Stimulated activated CD4-positive, alpha-beta T cell treated with anti-CD3 and anti-CD28 coated beads, Interleukin-4, amount 100 ng/mL, for 24 hours (primary cell): Measurements from ENCODE around the gene CCDC73.
"Not testable (repeated sequence)": the region's sequence is repeated elsewhere in the genome, so short reads cannot be mapped to it uniquely, and the experiment has no call there.

Experiments used
- DNase-seq: peaks from one replicate; pipeline ENCODE4 v3.0.0-alpha.2; 2020

The CCDC73 gene

DNA sequence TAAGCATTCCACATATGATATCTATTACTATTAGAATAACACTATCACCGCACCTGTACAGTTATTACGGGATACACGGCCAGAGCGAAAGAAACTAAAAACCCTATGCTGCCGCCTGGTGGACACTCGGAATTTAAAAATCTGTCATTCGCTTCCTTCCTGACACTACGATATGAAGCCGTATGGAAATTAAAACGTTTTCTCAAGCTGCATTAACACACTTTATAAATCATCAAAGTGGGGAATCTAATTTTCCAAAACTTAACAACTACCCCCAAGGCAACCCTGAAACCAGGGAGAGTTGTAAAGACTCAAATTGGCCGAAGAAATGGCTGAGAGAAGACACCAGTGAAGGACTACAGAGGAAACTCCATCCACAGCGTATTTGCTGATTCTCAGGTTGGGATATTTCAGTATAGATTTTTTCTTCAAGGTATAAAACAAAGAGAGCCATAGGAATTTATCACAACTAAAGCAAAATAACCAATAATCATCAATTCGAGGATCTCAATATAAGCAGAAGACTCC lies 1.4 kb downstream of the CCDC73 start:
- peak; percentile 68 for DNase-seq

DNA sequence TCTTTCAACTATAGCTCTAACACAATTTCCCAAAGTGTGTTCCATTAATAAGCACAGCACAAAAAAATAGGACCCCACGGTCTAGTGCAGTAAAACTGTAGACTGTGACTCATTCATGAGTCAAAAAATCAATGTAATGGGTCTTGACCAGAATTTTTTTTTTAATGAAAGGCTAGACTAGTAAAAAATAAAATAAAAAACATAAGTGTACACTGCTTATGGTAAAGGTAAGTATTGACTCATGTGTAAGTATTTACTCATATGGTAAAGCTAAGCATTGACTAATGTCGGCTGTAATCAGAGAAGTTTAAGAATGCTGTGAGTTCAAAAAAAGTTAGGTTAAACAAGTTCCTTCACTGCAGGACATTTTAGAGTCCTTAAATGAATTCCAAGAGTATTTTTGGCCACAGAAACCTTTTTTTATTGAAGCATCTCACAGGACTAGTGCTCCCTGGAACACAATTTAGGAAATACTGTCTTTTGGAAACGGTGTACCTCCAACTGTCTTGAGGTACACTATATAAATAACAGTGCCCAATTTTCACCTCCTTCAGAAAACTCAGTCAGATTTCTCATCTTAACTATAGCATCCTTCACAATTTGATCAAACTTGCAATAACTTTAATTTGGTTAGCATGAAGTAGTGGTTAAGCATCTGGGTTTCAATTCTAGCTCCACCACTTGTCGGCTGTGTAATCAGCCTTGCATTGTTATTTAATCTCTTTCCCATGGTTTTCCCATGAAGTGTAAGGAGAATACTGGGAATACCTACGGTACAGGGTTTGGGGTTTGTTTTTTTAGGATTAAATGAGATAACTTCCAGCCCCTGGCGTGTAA lies 2.1 kb downstream of the CCDC73 start:
- no peak for DNase-seq

GRCh38 chr11:32790916-32791315 lies 3.5 kb downstream of the CCDC73 start:
- DNase-seq, result no peak

DNA sequence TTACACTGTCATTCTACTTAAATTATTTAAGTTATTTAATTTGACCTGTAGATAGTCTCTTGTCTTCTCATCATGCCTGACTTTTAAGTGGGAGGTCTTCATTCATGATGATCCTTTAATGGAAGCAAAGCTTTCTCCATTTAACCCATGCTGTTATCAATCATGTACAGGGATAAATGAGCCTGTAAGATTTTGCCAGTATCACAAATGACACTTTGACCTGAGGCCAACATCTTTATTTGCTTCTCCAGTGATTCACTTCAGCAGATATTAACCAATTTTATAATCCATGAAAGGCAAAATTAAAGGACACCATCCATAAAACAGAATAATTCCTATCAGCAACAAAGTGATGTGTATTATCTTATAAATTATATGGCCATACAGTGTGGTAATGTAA lies 7.7 kb downstream of the CCDC73 start:
- DNase-seq, result no peak

- DNase-seq, result no peak
Observed at GRCh38 chr11:32785262-32785661, 9.2 kb downstream of the CCDC73 start.

DNA sequence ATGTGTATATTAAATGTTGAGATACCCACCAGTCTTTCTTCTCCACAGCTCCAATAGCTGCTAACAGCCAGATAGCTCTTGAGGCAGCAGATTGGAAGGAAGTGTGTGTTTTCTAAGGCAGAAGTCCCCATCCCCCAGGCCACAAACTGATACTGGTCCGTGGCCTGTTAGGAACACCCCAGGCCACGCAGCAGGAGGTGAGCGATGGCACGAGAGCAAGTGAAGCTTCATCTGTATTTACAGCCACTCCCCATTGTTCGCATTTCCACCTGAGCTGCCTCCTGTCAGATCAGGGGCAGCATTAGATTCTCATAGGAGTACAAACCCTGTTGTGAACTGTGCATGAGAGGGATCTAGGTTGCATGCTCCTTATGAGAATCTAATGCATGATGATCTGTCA lies 12.7 kb downstream of the CCDC73 start:
- DNase-seq, result no peak

GRCh38 chr11:32780839-32781238 lies 13.6 kb downstream of the CCDC73 start:
- not testable (repeated sequence) for DNase-seq

- no peak for DNase-seq
Observed at GRCh38 chr11:32779136-32779535, 15.3 kb downstream of the CCDC73 start.

DNA sequence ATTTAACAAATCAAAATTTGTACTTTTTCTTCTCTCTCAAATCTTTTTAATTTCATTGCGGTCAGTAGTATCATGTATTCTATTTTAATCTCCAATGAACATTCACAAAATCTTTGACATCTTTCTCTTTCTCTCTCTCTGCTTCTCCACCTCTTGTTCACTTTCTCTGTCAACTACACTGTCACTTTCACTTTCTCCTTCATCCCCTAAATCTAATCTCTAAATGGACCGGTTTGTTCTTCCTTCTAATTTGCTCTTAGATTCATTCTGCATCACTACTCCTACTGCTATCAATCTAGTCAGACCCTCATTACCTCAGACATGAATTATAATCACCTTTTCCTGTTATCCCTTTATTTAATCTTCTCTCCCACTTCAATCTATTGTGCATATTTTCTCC lies 18.6 kb downstream of the CCDC73 start:
- DNase-seq, result no peak

- no peak for DNase-seq
Observed at GRCh38 chr11:32774081-32774480, 20.4 kb downstream of the CCDC73 start.

DNA sequence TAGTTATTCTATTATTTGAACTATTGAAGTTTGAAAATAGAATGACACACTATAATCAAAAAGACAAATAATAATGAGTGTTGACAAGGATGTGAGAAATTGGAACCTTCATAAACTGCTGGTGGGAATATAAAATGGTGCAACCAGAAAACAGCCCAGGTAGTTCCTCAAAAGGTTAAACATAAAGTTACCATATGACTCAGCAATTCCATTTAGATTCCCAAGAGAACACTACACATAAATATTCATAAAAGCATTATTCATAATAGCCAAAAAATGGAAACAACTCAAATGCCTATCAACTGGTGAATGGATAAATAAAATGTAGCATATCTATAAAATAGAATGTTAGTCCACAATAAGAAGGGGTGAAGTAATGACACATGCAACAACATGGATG lies 21.7 kb downstream of the CCDC73 start:
- no peak for DNase-seq

DNA sequence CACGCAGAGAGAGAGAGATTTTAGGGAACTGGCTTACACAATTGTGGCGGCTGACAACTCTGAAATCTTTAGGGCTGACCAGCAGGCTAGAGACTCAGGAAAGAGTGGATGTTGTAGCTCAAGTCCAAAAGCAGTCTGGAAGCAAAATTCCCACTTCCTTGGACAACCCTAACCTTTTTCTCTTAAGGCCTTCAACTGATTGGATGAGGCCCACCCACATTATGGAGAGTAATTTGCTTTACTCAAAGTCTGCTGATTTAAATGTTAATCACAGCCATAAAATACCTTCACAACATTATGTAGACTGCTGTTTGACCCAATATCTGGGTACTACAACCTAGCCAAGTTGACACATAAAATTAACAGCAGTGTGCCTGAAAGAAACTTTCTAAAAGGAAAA lies 32.7 kb downstream of the CCDC73 start:
- DNase-seq, result not testable (repeated sequence)

DNA sequence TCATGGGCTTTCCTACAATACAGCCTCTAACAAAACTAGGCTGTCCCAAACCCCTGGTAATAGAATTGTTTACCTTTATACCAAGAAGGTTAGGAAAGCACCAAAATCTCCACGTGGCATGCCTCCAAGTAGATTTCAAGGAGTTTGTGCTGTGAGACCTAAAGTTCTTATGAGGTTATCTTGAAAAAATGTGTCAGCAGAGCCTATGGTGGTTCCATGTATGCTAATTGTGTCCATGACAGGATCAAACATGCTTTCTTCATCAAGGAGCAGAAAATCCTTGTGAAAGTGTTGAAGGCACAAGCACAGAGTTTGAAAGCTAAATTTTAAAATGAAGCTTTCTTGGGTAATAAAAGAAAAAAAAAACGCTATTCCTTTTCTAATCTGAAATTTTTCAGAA lies 36.2 kb downstream of the CCDC73 start:
- no peak for DNase-seq

GRCh38 chr11:32753181-32753580 lies 41.3 kb downstream of the CCDC73 start:
- DNase-seq, result not testable (repeated sequence)

- no peak for DNase-seq
Observed at GRCh38 chr11:32752001-32752400, 42.5 kb downstream of the CCDC73 start.

DNA sequence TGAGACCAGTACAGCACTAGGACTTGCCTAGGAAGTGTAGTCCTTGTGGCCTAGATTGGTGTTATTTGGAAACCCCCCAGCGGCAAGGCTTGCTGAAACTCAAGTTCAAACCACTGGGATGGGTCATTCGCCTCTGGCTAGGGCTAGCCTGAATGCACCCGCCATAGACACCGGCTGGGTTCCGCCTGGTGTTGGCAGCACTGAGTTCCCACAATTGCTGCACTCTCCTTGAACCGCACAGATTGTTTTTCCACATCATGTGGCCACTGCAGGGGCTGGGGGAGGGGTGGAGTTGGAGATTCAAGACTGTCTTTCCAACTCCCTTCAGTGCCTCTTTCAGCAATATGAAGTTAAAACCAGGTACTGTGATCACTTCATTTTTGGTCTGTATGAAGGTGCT lies 43.1 kb downstream of the CCDC73 start:
- no peak for DNase-seq

- DNase-seq, result no peak
Observed at GRCh38 chr11:32729976-32730375, 64.5 kb downstream of the CCDC73 start.

GRCh38 chr11:32723332-32723731 lies 71.1 kb downstream of the CCDC73 start:
- no peak for DNase-seq

DNA sequence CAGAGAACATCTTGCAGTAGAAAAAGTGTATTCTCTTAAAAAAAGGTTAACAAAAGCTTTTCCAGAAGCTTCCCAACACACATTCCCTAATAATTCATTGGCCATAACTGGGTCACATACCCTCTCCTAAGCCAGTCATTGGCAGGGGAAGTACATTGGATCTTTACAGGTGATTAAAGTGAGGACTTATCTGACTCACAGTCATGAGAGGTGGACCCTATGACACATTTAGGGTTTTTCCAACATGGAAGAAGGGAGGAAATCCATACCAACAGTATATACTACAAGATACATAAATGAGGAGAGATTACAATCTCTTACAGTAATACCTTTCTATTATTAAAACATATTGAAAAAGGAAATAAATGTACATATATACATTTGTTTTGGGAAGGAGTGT lies 72.2 kb downstream of the CCDC73 start:
- DNase-seq, result no peak

DNA sequence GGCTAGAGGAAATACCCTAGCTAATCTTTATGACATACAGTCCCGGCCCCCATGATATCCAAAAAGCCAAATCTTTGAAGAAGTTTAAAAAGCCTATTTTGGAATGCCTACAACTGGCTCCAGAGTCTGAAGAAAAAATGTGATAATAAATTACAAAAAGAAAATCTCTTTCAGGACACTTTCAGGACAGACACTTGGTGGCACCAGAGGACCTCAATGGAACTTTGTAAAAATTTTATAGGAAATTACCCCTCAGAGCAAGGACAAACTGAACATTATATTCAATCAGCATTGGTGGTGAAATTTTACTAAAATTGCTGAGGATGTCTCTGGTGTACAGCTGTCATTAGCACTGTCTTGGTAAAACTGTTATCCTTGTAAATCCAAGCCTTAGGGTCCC lies 81.0 kb downstream of the CCDC73 start:
- DNase-seq, result no peak

DNA sequence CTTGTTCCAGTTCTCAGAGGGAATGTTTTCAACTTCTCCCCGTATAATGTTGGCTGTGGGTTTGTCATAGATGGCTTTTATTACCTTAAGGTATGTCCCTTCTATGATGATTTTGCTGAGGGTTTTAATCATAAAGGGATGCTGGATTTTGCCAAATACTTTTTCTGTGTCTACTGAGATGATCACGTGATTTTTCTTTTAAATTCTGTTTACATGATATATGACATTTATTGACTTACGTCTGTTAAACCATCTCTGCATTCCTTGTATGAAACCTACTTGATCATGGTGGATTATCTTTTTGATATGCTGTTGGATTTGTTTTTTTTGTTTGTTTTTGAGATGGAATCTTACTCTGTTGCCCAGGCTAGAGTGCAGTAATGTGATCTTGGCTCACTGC lies 85.5 kb downstream of the CCDC73 start:
- DNase-seq, result not testable (repeated sequence)

- no peak for DNase-seq
Observed at GRCh38 chr11:32706985-32707741, 87.3 kb downstream of the CCDC73 start.

- DNase-seq, result no peak
Observed at GRCh38 chr11:32705309-32706033, 89.0 kb downstream of the CCDC73 start.
